IgD-negative memory B cell (primary cell): ENCODE measurements around the gene ELAC2. TPM values are rescaled to one million over a fixed set of nuclear protein-coding genes. Genes with fewer than 3 reads are reported as not detected.

Experiments used
- H3K27ac Mint-ChIP-seq, 3 donors: one replicate each; pipeline ENCODE4 v1.8.0; 2020 to 2022; ENCODE audit warnings: mild to moderate bottlenecking in 3 of 3, mixed read lengths in 3 of 3, moderate library complexity in 1 of 3
- H3K27me3 Mint-ChIP-seq: one replicate; pipeline ENCODE4 v1.8.0; 2021; ENCODE audit warnings: mixed read lengths
- H3K36me3 Mint-ChIP-seq: one replicate; pipeline ENCODE4 v1.8.0; 2020; ENCODE audit warnings: mild to moderate bottlenecking, mixed read lengths
- H3K4me1 Mint-ChIP-seq, 3 donors: one replicate each; pipeline ENCODE4 v1.8.0; 2020 to 2022; ENCODE audit warnings: mixed read lengths in 3 of 3, mild to moderate bottlenecking in 1 of 3
- H3K4me3 Mint-ChIP-seq, 4 donors: one replicate each; pipeline ENCODE4 v1.8.0; 2020 to 2022; ENCODE audit warnings: mild to moderate bottlenecking in 4 of 4, mixed read lengths in 4 of 4, moderate library complexity in 3 of 4
- H3K9me3 Mint-ChIP-seq, 3 donors: one replicate each; pipeline ENCODE4 v1.8.0; 2020 to 2021; ENCODE audit warnings: mixed read lengths in 3 of 3, mild to moderate bottlenecking in 1 of 3
- polyA plus RNA-seq: library from polyadenylated mRNA; unstranded; fragments of 300-500 nt; fragmentation: Illumina TruSeq; gene quantifications from one replicate; pipeline ENCODE4 v1.2.3, GENCODE V29; 2021

Gene ELAC2
- polyA plus RNA-seq, 1 donor from 2014 or later: 56.3 TPM

- H3K4me3 Mint-ChIP-seq: no peak overlapping the region
- peaks cover 0 to 4% (median 2%) of the 10 kb centered on the region in 3 donors for H3K4me1 Mint-ChIP-seq
- peaks cover 4% of the 10 kb centered on the region for H3K36me3 Mint-ChIP-seq
- H3K27me3 Mint-ChIP-seq: peaks cover 3% of the 10 kb centered on the region
- H3K9me3 Mint-ChIP-seq: no peaks in the 10 kb centered on the region
- no peak overlapping the region for H3K27ac Mint-ChIP-seq
Measured at GRCh38 chr17:12966413-12966812, 51.4 kb downstream of the ELAC2 start.

- H3K36me3 Mint-ChIP-seq: peaks cover 4% of the 10 kb centered on the region
- no peak overlapping the region for H3K4me3 Mint-ChIP-seq
- H3K4me1 Mint-ChIP-seq: peaks cover 0 to 4% (median 2%) of the 10 kb centered on the region in 3 donors
- H3K27ac Mint-ChIP-seq: no peak overlapping the region
- peaks cover 2% of the 10 kb centered on the region for H3K27me3 Mint-ChIP-seq
- no peaks in the 10 kb centered on the region for H3K9me3 Mint-ChIP-seq
Measured at GRCh38 chr17:12965988-12966387, 51.8 kb downstream of the ELAC2 start.

DNA sequence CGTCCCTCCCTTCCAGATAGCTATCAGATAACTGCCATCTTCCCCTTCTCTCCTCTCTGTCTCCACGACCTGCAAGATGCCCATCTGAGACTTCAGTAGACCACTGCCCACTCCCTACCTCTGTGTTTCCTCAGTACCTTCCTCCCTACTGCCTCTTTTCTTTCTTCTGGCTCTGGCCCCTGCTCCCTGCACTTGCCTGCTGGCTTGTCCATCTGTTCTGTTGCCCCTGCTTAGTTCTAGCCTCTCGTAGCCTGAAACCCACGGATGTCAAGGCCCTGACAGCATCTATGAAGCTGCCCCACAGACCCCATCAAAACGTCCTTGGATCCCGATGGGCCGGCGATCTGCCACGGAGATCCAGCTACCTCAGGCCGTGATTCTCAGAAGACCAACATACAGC is 53.0 kb downstream of the ELAC2 start:
- H3K4me3 Mint-ChIP-seq: no peak overlapping the region
- peak overlapping the region in 1 of 3 donors; percentile 47 for H3K27ac Mint-ChIP-seq
- H3K9me3 Mint-ChIP-seq: no peaks in the 10 kb centered on the region
- H3K4me1 Mint-ChIP-seq: peaks cover 0 to 4% (median 2%) of the 10 kb centered on the region in 3 donors
- H3K36me3 Mint-ChIP-seq: peaks cover 4% of the 10 kb centered on the region
- no peaks in the 10 kb centered on the region for H3K27me3 Mint-ChIP-seq

DNA sequence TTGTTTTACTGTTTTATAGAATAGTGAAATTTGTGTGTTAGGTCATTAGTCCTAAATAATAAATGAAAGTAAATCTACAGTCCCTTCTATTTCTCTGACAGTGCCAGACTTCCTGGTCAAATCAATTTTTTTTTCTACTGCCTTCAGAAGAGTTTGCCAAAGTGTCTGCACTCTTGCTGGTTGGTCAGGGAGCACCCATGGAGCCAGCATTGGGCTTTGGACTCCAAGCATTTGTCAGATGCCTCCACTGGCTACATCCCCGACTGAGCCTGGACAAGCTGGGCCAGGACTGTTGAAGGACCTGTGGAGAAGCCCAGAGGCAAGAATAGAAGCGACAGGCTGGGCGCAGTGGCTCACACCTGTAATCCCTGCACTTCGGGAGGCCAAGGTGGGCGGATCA is 53.7 kb downstream of the ELAC2 start:
- Mint-ChIP-seq H3K9me3 (no peaks in the 10 kb centered on the region), H3K27ac (no peak overlapping the region), H3K4me3 (no peak overlapping the region), H3K27me3 (no peaks in the 10 kb centered on the region), H3K4me1 (peaks cover 0 to 4% (median 2%) of the 10 kb centered on the region in 3 donors), H3K36me3 (peaks cover 4% of the 10 kb centered on the region)

DNA sequence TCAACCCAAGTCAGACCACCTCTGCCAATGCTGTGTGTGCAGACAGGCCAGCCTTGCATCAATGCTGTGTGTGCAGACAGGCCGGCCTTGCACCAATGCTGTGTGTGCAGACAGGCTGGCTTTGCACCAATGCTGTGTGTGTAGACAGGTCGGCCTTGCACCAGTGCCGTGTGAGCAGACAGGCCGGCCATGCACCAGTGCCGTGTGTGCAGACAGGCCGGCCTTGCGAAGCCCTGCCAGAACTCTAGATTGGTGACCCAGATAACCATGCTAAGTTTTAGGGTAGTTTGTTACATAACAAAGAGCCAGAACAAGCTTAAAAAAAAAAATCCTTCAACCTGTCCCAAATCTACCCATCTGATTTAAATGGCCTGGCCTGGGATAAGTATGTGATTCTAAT is 54.3 kb downstream of the ELAC2 start:
- H3K4me1 Mint-ChIP-seq: peaks cover 0 to 4% (median 2%) of the 10 kb centered on the region in 3 donors
- no peaks in the 10 kb centered on the region for H3K27me3 Mint-ChIP-seq
- H3K9me3 Mint-ChIP-seq: peaks cover 0 to 2% (median 1%) of the 10 kb centered on the region in 3 donors
- H3K27ac Mint-ChIP-seq: no peak overlapping the region
- H3K36me3 Mint-ChIP-seq: peaks cover 4% of the 10 kb centered on the region
- no peak overlapping the region for H3K4me3 Mint-ChIP-seq

GRCh38 chr17:12961655-12962054 is 56.2 kb downstream of the ELAC2 start:
- peaks cover 8% of the 10 kb centered on the region for H3K36me3 Mint-ChIP-seq
- peaks cover 0 to 4% (median 2%) of the 10 kb centered on the region in 3 donors for H3K4me1 Mint-ChIP-seq
- H3K27ac Mint-ChIP-seq: no peak overlapping the region
- no peaks in the 10 kb centered on the region for H3K27me3 Mint-ChIP-seq
- no peak overlapping the region for H3K4me3 Mint-ChIP-seq
- peaks cover 2 to 11% (median 4%) of the 10 kb centered on the region in 3 donors for H3K9me3 Mint-ChIP-seq

GRCh38 chr17:12959441-12959840 is 58.4 kb downstream of the ELAC2 start:
- no peak overlapping the region for H3K4me3 Mint-ChIP-seq
- peaks cover 5% of the 10 kb centered on the region for H3K36me3 Mint-ChIP-seq
- peaks cover 2 to 15% (median 4%) of the 10 kb centered on the region in 3 donors for H3K9me3 Mint-ChIP-seq
- peaks cover 0 to 3% (median 2%) of the 10 kb centered on the region in 3 donors for H3K4me1 Mint-ChIP-seq
- H3K27me3 Mint-ChIP-seq: no peaks in the 10 kb centered on the region
- H3K27ac Mint-ChIP-seq: no peak overlapping the region

GRCh38 chr17:12958786-12959185 is 59.0 kb downstream of the ELAC2 start:
- H3K4me1 Mint-ChIP-seq: peaks cover 0 to 3% (median 2%) of the 10 kb centered on the region in 3 donors
- H3K36me3 Mint-ChIP-seq: peaks cover 5% of the 10 kb centered on the region
- no peak overlapping the region for H3K27ac Mint-ChIP-seq
- no peak overlapping the region for H3K4me3 Mint-ChIP-seq
- peaks cover 2 to 15% (median 4%) of the 10 kb centered on the region in 3 donors for H3K9me3 Mint-ChIP-seq
- no peaks in the 10 kb centered on the region for H3K27me3 Mint-ChIP-seq

GRCh38 chr17:12955521-12955920 is 62.3 kb downstream of the ELAC2 start:
- H3K36me3 Mint-ChIP-seq: peaks cover 5% of the 10 kb centered on the region

DNA sequence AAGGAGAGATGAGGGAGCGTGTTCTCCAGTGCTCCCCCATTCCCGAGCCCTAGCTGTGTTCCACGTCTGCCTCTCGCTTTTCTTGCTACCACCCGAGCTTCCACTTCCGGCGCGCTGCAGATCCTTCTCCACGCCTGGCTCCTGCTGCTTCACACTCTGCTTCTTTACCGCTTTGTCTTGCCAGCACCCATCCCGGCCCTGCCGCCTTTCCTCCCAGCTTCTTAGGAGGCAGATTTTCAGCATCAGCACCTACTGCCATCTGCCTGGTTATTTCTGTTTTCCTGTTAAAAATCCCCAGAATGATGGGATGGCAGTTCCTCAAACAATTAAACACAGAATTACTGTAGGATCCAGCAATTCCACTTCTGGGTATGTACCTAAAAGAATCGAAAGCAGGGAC is 64.7 kb downstream of the ELAC2 start:
- Mint-ChIP-seq H3K4me3 (no peak overlapping the region), H3K4me1 (no peaks in the 10 kb centered on the region), H3K36me3 (peaks cover 2% of the 10 kb centered on the region), H3K9me3 (peaks cover 2 to 10% (median 3%) of the 10 kb centered on the region in 3 donors), H3K27ac (no peak overlapping the region), H3K27me3 (no peaks in the 10 kb centered on the region)

More at GRCh38 chr17:12955521-12955920, 62.3 kb downstream of the ELAC2 start:
- Mint-ChIP-seq H3K27ac (peak overlapping the region in 1 of 3 donors; percentile 70), H3K4me1 (no peaks in the 10 kb centered on the region), H3K27me3 (no peaks in the 10 kb centered on the region), H3K9me3 (peaks cover 2 to 15% (median 4%) of the 10 kb centered on the region in 3 donors), H3K4me3 (no peak overlapping the region)

- H3K36me3 Mint-ChIP-seq: peaks cover 4% of the 10 kb centered on the region
- H3K27me3 Mint-ChIP-seq: no peaks in the 10 kb centered on the region
- no peak overlapping the region for H3K4me3 Mint-ChIP-seq
- peaks cover 0 to 5% (median 3%) of the 10 kb centered on the region in 3 donors for H3K9me3 Mint-ChIP-seq
- H3K4me1 Mint-ChIP-seq: no peaks in the 10 kb centered on the region
- no peak overlapping the region for H3K27ac Mint-ChIP-seq
Measured at GRCh38 chr17:12952012-12952411, 65.8 kb downstream of the ELAC2 start.

DNA sequence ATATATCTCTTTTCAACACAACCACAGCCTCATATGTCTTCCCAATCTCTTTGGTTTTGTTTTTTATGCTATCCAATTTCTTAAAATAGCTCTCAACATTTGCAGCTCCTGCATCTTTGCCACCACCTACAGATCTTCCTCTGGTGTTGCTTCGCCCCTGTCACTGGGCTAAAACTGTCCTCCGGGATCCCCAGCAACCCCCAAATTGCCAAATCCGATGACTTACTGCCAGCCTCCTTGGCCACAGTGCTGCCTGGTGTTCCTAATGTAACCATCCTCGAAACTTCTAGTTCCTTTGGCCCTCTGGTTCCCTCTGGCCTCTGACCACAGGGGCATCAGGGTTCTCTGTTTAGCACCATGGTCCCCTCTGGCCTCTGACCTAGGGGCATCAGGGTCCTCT is 70.8 kb downstream of the ELAC2 start:
- no peak overlapping the region for H3K27ac Mint-ChIP-seq
- peaks cover 6% of the 10 kb centered on the region for H3K36me3 Mint-ChIP-seq
- peaks cover 0 to 3% (median 0%) of the 10 kb centered on the region in 3 donors for H3K9me3 Mint-ChIP-seq
- no peaks in the 10 kb centered on the region for H3K4me1 Mint-ChIP-seq
- H3K4me3 Mint-ChIP-seq: no peak overlapping the region
- H3K27me3 Mint-ChIP-seq: no peaks in the 10 kb centered on the region

Other genes starting within 250 kb of the ELAC2 start
- 0.90 TPM for gene ARHGAP44, start 228.5 kb downstream of the ELAC2 start, polyA plus RNA-seq